GM12801 (cell line): ENCODE measurements around the gene UBE2J1.

ENCODE experiments used
- CTCF ChIP-seq: IDR thresholded peaks from one replicate; pipeline ENCODE4 v1.5.1; 2011; ENCODE audit warnings: control low read depth; ENCODE audit not compliant: insufficient read length; ENCODE audit errors: extremely low read depth

The UBE2J1 gene

GRCh38 chr6:89315249-89315885 lies 37.2 kb downstream of the UBE2J1 start, which contains the start of gene GABRR2:
TSS of gene GABRR2 (minus strand) at chr6:89315299. CDS start at chr6:89315165, 134 bp downstream.
- TF ChIP-seq CTCF, result no peak

GRCh38 chr6:89314692-89315091 lies 37.8 kb downstream of the UBE2J1 start:
- TF ChIP-seq CTCF, result no peak

- TF ChIP-seq CTCF, result no peak
These were observed 39.5 kb downstream of the UBE2J1 start for GRCh38 chr6:89313006-89313405.

GRCh38 chr6:89311853-89312531 lies 40.5 kb downstream of the UBE2J1 start:
- TF ChIP-seq CTCF, result no peak

- TF ChIP-seq CTCF, result no peak
These were observed 41.0 kb downstream of the UBE2J1 start for GRCh38 chr6:89311530-89311852.

- TF ChIP-seq CTCF, result no peak
These were observed 41.6 kb downstream of the UBE2J1 start for GRCh38 chr6:89310929-89311328.

GRCh38 chr6:89308525-89309395 lies 43.8 kb downstream of the UBE2J1 start:
- no peak for TF ChIP-seq CTCF
